HepG2 (cell line): ENCODE results near the gene COQ8B. TPM values are rescaled to one million over a fixed set of nuclear protein-coding genes. Genes with fewer than 3 reads are reported as not detected.

Experiments
- BRCA1 ChIP-seq: sonication (generic); formaldehyde crosslinking; IDR thresholded peaks from 2 replicates; pipeline ENCODE4 v1.4.0; 2020; ENCODE audit warnings: missing genetic modification reagents
- HES4 ChIP-seq: sonication (generic); formaldehyde crosslinking; IDR thresholded peaks from 2 replicates; pipeline ENCODE4 v1.9.0; 2021; ENCODE audit warnings: mild to moderate bottlenecking, missing genetic modification reagents, borderline replicate concordance
- PITX1 ChIP-seq: sonication (generic); formaldehyde crosslinking; IDR thresholded peaks from 2 replicates; pipeline ENCODE4 v1.5.1; 2020; ENCODE audit warnings: mild to moderate bottlenecking, missing genetic modification reagents
- SAFB2 ChIP-seq: sonication (generic); formaldehyde crosslinking; IDR thresholded peaks from 2 replicates; pipeline ENCODE4 v1.5.1; 2020; ENCODE audit warnings: missing genetic modification reagents, low read depth, mild to moderate bottlenecking, borderline replicate concordance
- ZHX2 ChIP-seq, 2 experiments: sonication (generic) in 1 of 2; formaldehyde crosslinking in 1 of 2; IDR thresholded peaks; 2 replicates each; pipeline versions ENCODE4 v1.6.1 to v1.9.0; 2014 to 2022; ENCODE audit warnings: antibody characterized with exemption in 1 of 2, borderline replicate concordance in 1 of 2, inconsistent platforms in 1 of 2, low read depth in 1 of 2, missing genetic modification reagents in 1 of 2
- ZNF275 ChIP-seq: sonication (generic); formaldehyde crosslinking; IDR thresholded peaks from 2 replicates; pipeline ENCODE4 v1.8.0; 2022; ENCODE audit warnings: missing genetic modification reagents, mild to moderate bottlenecking, inconsistent platforms, borderline replicate concordance
- ZNF567 ChIP-seq: sonication (generic); formaldehyde crosslinking; IDR thresholded peaks from 2 replicates; pipeline ENCODE4 v1.8.1; 2023; ENCODE audit warnings: mild to moderate bottlenecking, missing genetic modification reagents, borderline replicate concordance
- ZSCAN21 ChIP-seq: sonication (generic); formaldehyde crosslinking; IDR thresholded peaks from 2 replicates; pipeline ENCODE4 v1.8.0; 2022; ENCODE audit warnings: mild to moderate bottlenecking, missing genetic modification reagents, moderate library complexity, borderline replicate concordance
- polyA plus RNA-seq, 8 experiments: library from polyadenylated mRNA; depleted of rRNA in 3 of 8; stranded (reverse) in 7 of 8; unstranded in 1 of 8; fragments of >200 nt; fragmentation: Illumina TruSeq in 4 of 8; extraction: Trizol in 4 of 8; gene quantifications; 2 replicates each; pipeline versions ENCODE4 v1.2.1 to v1.2.3, GENCODE V29; 2011 to 2016; ENCODE audit warnings: low read depth in 4 of 8, missing spikeins in 1 of 8, mixed read lengths in 1 of 8; ENCODE audit not compliant: insufficient read depth in 1 of 8
- total RNA-seq, 5 experiments: library from RNA; depleted of rRNA; stranded (reverse); fragments of >200 nt; fragmentation: Illumina TruSeq; extraction: Trizol; gene quantifications; 2 replicates each; pipeline ENCODE4 v1.2.3, GENCODE V29; 2016; ENCODE audit warnings: low read depth in 1 of 5
- TF ChIP-seq, protein P1 (sequence below): sonication (generic); formaldehyde crosslinking; IDR thresholded peaks from 2 replicates; pipeline ENCODE4 v1.4.0; 2020; ENCODE audit warnings: mild to moderate bottlenecking, missing genetic modification reagents

Gene COQ8B
- total and polyA plus RNA-seq, 2 of the 13 experiments (the other 11 are each of a cell fraction or from before 2014, with no cell fraction given), result 12.3 to 17.2 TPM

GRCh38 chr19:40662925-40663694 is 53.6 kb downstream of the COQ8B start (continued):
- TF ChIP-seq ZNF275 (CRISPR knock-in tag) (no peak), HES4 (0 out of 2 replicates have a peak, but pooled peaks have one; percentile 38), ZHX2 (IDR thresholded peaks at IDR 0.05; ENCODE audit: low read depth) (no peak), ZHX2 (CRISPR knock-in tag; IDR thresholded peaks at IDR 0.05; ENCODE audit: borderline replicate concordance) (peak; percentile 51; the same call in 1 of the 2 replicates), SAFB2 (CRISPR knock-in tag) (peak; percentile 49; the same call in 1 of the 2 replicates), BRCA1 (CRISPR knock-in tag) (0 out of 2 replicates have a peak, but pooled peaks have one; percentile 42), PITX1 (no peak), ZSCAN21 (peak; percentile 69; the same call in 1 of the 2 replicates), ZNF567 (CRISPR knock-in tag) (no peak)
- TF ChIP-seq, protein P1, sequence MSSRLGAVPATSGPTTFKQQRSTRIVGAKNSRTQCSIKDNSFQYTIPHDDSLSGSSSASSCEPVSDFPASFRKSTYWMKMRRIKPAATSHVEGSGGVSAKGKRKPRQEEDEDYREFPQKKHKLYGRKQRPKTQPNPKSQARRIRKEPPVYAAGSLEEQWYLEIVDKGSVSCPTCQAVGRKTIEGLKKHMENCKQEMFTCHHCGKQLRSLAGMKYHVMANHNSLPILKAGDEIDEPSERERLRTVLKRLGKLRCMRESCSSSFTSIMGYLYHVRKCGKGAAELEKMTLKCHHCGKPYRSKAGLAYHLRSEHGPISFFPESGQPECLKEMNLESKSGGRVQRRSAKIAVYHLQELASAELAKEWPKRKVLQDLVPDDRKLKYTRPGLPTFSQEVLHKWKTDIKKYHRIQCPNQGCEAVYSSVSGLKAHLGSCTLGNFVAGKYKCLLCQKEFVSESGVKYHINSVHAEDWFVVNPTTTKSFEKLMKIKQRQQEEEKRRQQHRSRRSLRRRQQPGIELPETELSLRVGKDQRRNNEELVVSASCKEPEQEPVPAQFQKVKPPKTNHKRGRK (CRISPR knock-in tag), result no peak
